Ishikawa (cell line): ENCODE data around the gene RTN1.

Experiments used
- CREB1 ChIP-seq: IDR thresholded peaks from 2 replicates; pipeline ENCODE4 v1.6.1; 2012; ENCODE audit warnings: low read depth
- EP300 ChIP-seq: IDR thresholded peaks from 2 replicates; pipeline ENCODE4 v1.6.1; 2012; ENCODE audit warnings: borderline replicate concordance
- FOXM1 ChIP-seq: IDR thresholded peaks from 2 replicates; pipeline ENCODE4 v1.6.1; 2012; ENCODE audit warnings: low read depth, borderline replicate concordance
- RAD21 ChIP-seq: IDR thresholded peaks from 2 replicates; pipeline ENCODE4 v1.6.1; 2012; ENCODE audit warnings: low read depth
- TAF1 ChIP-seq: IDR thresholded peaks from 2 replicates; pipeline ENCODE4 v1.6.1; 2012; ENCODE audit warnings: low read depth, mild to moderate bottlenecking
- TEAD4 ChIP-seq: IDR thresholded peaks from 2 replicates; pipeline ENCODE4 v1.6.1; 2012
- YY1 ChIP-seq: IDR thresholded peaks from 2 replicates; pipeline ENCODE4 v1.6.1; 2012; ENCODE audit warnings: low read depth
- TF ChIP-seq, protein P1 (sequence below): IDR thresholded peaks from 2 replicates; pipeline ENCODE4 v1.6.1; 2012
- TF ChIP-seq, protein P2 (sequence below): IDR thresholded peaks from 2 replicates; pipeline ENCODE4 v1.6.1; 2012

GRCh38 chr14:59566725-59567124 is 303.9 kb downstream of the RTN1 start:
- TF ChIP-seq, protein P1, sequence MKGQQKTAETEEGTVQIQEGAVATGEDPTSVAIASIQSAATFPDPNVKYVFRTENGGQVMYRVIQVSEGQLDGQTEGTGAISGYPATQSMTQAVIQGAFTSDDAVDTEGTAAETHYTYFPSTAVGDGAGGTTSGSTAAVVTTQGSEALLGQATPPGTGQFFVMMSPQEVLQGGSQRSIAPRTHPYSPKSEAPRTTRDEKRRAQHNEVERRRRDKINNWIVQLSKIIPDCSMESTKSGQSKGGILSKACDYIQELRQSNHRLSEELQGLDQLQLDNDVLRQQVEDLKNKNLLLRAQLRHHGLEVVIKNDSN, result no peak
- TF ChIP-seq EP300 (no peak), RAD21 (no peak), CREB1 (no peak), YY1 (no peak), TAF1 (no peak), TEAD4 (no peak), FOXM1 (no peak)
- TF ChIP-seq, protein P2, sequence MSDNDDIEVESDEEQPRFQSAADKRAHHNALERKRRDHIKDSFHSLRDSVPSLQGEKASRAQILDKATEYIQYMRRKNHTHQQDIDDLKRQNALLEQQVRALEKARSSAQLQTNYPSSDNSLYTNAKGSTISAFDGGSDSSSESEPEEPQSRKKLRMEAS, result no peak
